Measurements from ENCODE around the gene NLGN1.

NLGN1 gene

DNA sequence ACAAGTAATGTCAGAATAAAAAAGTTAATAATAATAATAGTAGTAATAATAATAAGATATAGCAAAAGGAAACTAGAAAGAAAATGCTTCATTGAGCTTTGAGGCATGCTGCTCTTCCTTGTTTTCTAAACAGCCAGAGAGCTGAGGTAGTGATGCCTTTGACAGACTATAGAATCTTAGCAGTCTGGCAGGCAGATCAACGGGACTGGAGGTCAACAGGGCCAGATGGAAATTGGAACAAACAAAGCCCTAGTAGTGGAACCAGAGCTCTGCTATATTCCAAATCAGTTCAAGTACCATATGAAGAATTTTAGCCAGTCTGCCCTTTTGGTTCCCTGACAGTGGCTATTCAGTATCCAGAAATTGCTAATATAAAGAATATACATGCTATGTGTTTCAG, 278.6 kb downstream of the NLGN1 start:
- Histone ChIP-seq H3K27ac (ENCODE audit: low read depth, low read length) (no peak overlapping the region), H3K9ac (ENCODE audit: low read length) (no peak overlapping the region), H3K27me3 (ENCODE audit: control insufficient read depth, insufficient read depth, low read length) (no peaks in the 10 kb centered on the region), H3K4me1 (ENCODE audit: control insufficient read depth, insufficient read depth, low read length) (no peaks in the 10 kb centered on the region), H3K36me3 (ENCODE audit: control insufficient read depth, insufficient read depth, low read length) (no peaks in the 10 kb centered on the region), H3K9me3 (ENCODE audit: control insufficient read depth, insufficient read depth, low read depth, low read length) (no peaks in the 10 kb centered on the region), H3K4me3 (ENCODE audit: low read depth, low read length) (no peak overlapping the region)

DNA sequence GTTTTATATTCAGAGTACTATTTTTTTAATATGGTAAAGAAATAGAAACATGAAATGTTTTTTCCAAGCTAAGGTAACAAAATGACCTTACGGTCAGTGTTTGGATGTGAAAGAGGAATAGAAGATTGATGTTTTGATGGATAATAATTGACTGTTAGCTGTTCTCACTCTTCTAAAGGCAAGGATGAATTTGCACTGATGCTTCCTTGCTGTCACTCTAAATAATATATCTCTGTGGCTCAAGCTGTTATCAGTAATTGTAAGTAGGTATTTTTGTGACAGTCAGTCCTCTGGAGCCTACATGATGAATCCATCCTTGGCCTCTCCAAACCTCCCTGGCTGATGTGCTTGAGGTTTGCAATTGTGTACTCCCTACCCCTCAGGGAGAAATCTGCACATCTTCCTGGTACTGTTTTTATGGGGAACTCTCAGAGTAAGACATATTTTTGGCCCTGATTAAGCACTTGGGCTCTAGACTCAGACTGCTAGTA, 283.7 kb downstream of the NLGN1 start:
- H3K27ac ChIP-seq (ENCODE audit: low read depth, low read length) = no peak overlapping the region
- H3K36me3 ChIP-seq (ENCODE audit: control insufficient read depth, insufficient read depth, low read length) = no peaks in the 10 kb centered on the region
- H3K9me3 ChIP-seq (ENCODE audit: control insufficient read depth, insufficient read depth, low read depth, low read length) = no peaks in the 10 kb centered on the region
- no peak overlapping the region for H3K9ac ChIP-seq (ENCODE audit: low read length)
- peaks cover 7% of the 10 kb centered on the region; the same call in 1 of the 2 replicates for H3K4me1 ChIP-seq (ENCODE audit: control insufficient read depth, insufficient read depth, low read length)
- H3K27me3 ChIP-seq (ENCODE audit: control insufficient read depth, insufficient read depth, low read length) = no peaks in the 10 kb centered on the region
- H3K4me3 ChIP-seq (ENCODE audit: low read depth, low read length) = no peak overlapping the region

DNA sequence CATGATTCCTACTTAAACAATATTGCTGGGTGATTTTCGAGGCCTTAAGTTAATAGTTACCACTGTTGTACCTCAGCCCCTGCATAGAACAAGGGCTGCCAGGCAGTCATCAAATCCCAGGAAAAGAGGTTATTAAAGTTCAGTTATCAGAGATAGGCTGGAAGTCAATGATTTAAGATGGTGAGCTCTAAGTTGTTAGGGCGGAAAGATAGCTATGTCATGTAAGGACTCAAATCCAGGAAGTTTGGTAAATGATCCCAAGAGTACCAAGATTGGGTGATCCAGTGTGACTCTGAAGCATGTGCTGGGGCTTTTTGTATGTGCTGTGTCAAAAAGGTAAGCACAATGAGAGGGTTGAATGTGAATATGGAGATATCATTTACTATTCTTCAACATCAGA, 287.9 kb downstream of the NLGN1 start:
- no peak overlapping the region for H3K9ac ChIP-seq (ENCODE audit: low read length)
- no peaks in the 10 kb centered on the region for H3K36me3 ChIP-seq (ENCODE audit: control insufficient read depth, insufficient read depth, low read length)
- H3K27ac ChIP-seq (ENCODE audit: low read depth, low read length) = no peak overlapping the region
- H3K27me3 ChIP-seq (ENCODE audit: control insufficient read depth, insufficient read depth, low read length) = no peaks in the 10 kb centered on the region
- no peak overlapping the region for H3K4me3 ChIP-seq (ENCODE audit: low read depth, low read length)
- no peaks in the 10 kb centered on the region for H3K9me3 ChIP-seq (ENCODE audit: control insufficient read depth, insufficient read depth, low read depth, low read length)
- H3K4me1 ChIP-seq (ENCODE audit: control insufficient read depth, insufficient read depth, low read length) = peaks cover 11% of the 10 kb centered on the region

DNA sequence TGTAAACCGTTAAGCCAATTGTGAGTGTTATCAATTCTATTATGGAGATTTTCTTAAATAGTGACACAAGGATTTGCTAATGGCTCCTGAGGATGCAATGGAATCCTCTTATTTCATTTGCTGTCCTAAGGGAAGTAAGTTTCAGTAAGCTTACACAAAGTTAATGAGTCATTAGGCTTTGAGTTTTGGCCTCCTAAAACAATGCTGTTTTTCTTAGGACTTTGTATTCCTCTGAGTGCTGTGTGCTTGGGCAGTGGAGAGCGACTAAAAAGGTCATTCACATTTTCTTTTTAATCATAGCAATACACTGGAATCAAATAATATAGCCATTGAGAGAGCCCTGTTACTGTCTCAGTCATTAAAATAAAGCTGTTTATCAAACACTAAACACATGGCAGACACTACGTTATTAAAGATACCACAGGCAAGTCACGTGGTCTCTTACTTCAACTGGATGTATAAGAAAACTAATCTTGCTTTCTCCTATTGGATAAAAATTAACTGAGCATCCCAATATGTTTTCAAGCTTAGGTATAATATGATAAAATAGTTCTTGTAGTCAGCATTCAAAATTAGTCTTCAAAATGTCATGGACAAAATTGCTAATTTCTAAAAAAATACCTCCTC, 290.8 kb downstream of the NLGN1 start:
- Histone ChIP-seq H3K4me1 (ENCODE audit: control insufficient read depth, insufficient read depth, low read length) (peaks cover 10% of the 10 kb centered on the region), H3K9ac (ENCODE audit: low read length) (no peak overlapping the region), H3K27ac (ENCODE audit: low read depth, low read length) (no peak overlapping the region), H3K36me3 (ENCODE audit: control insufficient read depth, insufficient read depth, low read length) (no peaks in the 10 kb centered on the region), H3K4me3 (ENCODE audit: low read depth, low read length) (no peak overlapping the region), H3K27me3 (ENCODE audit: control insufficient read depth, insufficient read depth, low read length) (no peaks in the 10 kb centered on the region), H3K9me3 (ENCODE audit: control insufficient read depth, insufficient read depth, low read depth, low read length) (no peaks in the 10 kb centered on the region)

DNA sequence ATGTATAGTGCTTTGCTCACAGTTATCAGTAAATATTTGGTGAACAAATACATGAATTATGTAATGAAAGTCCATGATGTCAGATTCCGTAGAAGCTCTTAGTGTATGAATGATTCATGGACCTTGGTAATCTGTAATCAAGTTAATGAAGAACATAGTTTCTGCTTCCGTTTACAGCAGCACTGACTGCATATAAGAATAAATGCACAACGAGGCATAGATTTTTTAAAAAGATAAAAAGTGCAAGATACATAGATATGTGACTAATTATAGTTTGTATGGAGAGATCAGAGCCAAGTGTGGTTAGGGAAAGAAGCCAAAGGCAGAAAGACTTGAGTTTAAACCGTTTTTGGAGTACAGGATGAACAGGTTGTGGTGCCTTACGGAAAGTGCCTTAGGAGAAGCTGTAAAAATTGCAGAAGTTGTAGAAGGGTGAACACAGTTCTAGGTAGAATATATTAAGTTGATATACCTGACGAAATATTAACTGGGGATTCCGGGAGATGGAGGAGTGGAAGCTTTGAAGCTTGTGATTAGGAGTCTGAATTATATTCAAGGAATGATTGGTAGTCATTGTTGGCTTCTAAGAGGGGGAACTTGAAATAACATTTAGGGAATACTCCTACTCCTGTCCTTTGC, 293.1 kb downstream of the NLGN1 start:
- Histone ChIP-seq H3K27me3 (ENCODE audit: control insufficient read depth, insufficient read depth, low read length) (no peaks in the 10 kb centered on the region), H3K36me3 (ENCODE audit: control insufficient read depth, insufficient read depth, low read length) (no peaks in the 10 kb centered on the region), H3K9ac (ENCODE audit: low read length) (no peak overlapping the region), H3K4me3 (ENCODE audit: low read depth, low read length) (no peak overlapping the region), H3K27ac (ENCODE audit: low read depth, low read length) (no peak overlapping the region), H3K9me3 (ENCODE audit: control insufficient read depth, insufficient read depth, low read depth, low read length) (no peaks in the 10 kb centered on the region), H3K4me1 (ENCODE audit: control insufficient read depth, insufficient read depth, low read length) (peaks cover 5% of the 10 kb centered on the region; the same call in 1 of the 2 replicates)

DNA sequence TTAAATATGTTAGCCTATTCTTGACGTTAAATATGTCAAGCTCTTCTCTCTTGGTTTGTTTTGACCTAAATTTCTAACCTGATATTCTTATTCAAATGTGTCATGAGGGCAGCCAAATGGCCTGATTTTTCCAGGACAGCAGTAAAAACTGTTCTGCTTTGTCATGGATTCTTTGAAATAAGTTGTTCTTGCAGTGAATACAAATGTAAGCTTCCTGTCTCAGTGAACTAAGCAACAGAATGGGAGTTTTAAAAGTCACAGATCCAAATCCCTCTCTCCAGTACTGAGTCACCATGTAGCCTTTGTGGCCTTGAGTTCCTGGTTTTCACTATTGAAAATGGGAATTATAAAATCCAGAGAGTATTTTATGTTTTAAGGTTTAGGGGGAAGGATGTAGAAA, 301.8 kb downstream of the NLGN1 start:
- peaks cover 9% of the 10 kb centered on the region for H3K9me3 ChIP-seq (ENCODE audit: control insufficient read depth, insufficient read depth, low read depth, low read length)
- peaks cover 18% of the 10 kb centered on the region for H3K4me1 ChIP-seq (ENCODE audit: control insufficient read depth, insufficient read depth, low read length)
- no peaks in the 10 kb centered on the region for H3K36me3 ChIP-seq (ENCODE audit: control insufficient read depth, insufficient read depth, low read length)
- H3K9ac ChIP-seq (ENCODE audit: low read length) = no peak overlapping the region
- no peak overlapping the region for H3K4me3 ChIP-seq (ENCODE audit: low read depth, low read length)
- peak overlapping the region; percentile 82 for H3K27ac ChIP-seq (ENCODE audit: low read depth, low read length)
- H3K27me3 ChIP-seq (ENCODE audit: control insufficient read depth, insufficient read depth, low read length) = no peaks in the 10 kb centered on the region

DNA sequence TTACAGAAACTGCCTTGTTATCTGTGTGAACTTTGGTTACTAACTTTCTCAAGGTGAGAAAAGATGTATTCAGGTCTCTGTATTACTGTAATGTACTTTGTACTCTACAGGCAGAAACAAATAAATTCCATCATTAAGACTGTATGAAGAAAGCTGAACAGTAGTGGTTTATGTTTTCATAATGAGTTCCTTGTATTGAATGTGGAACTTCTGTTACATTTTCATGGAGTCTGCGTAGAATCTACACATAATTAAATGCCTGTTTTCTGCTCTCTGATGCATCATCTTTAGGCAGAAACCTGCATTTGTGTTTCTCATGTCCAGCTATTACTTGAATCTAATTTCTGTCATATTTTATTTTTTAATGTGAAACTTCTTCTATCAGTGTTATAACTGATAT, 302.8 kb downstream of the NLGN1 start:
- no peak overlapping the region for H3K4me3 ChIP-seq (ENCODE audit: low read depth, low read length)
- H3K4me1 ChIP-seq (ENCODE audit: control insufficient read depth, insufficient read depth, low read length) = peaks cover 18% of the 10 kb centered on the region
- H3K27ac ChIP-seq (ENCODE audit: low read depth, low read length) = 0 out of 2 replicates have a peak overlapping the region, but pooled peaks have one; percentile 60
- H3K9ac ChIP-seq (ENCODE audit: low read length) = no peak overlapping the region
- H3K27me3 ChIP-seq (ENCODE audit: control insufficient read depth, insufficient read depth, low read length) = no peaks in the 10 kb centered on the region
- H3K36me3 ChIP-seq (ENCODE audit: control insufficient read depth, insufficient read depth, low read length) = no peaks in the 10 kb centered on the region
- H3K9me3 ChIP-seq (ENCODE audit: control insufficient read depth, insufficient read depth, low read depth, low read length) = peaks cover 9% of the 10 kb centered on the region

DNA sequence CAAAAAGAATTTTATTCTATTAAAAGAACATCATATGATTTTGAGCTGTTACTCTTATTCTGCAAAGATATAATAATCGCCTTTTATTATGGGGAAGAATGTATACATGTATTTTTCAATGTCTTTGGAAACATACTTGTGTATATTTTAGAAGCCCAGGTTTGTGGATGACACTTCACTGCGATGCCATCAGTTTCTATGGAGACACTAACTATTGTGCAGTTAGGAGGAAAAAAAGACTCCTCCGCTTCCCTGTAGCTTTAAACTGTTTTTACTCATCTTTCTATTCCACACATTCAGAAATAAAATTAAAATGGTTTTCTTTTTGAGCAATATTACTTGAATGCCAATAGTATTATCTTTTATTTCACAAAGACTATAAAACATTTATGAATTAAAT, 305.0 kb downstream of the NLGN1 start:
- no peak overlapping the region for H3K9ac ChIP-seq (ENCODE audit: low read length)

DNA sequence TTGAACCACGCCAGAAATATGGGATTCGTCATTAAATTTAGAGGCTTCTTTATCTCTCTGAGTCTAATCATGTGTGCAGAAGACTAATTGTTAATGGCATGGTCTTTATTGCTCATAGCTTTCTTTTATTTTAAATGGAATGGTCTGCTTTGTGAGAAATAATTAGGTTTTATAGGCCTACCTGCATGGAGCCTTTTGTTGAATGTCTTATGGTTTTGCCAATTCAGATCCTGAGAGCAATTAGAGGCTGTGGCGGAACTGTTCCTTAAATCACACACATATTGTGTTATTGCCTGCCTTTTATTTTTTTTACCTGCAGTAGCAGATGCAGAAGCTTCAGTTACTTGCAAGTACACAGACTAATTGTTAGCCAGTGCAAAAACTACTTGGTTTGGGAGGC, 306.2 kb downstream of the NLGN1 start:
- Histone ChIP-seq H3K9me3 (ENCODE audit: control insufficient read depth, insufficient read depth, low read depth, low read length) (peaks cover 9% of the 10 kb centered on the region), H3K27me3 (ENCODE audit: control insufficient read depth, insufficient read depth, low read length) (no peaks in the 10 kb centered on the region), H3K4me3 (ENCODE audit: low read depth, low read length) (no peak overlapping the region), H3K4me1 (ENCODE audit: control insufficient read depth, insufficient read depth, low read length) (peaks cover 16% of the 10 kb centered on the region), H3K27ac (ENCODE audit: low read depth, low read length) (0 out of 2 replicates have a peak overlapping the region, but pooled peaks have one; percentile 0), H3K9ac (ENCODE audit: low read length) (no peak overlapping the region), H3K36me3 (ENCODE audit: control insufficient read depth, insufficient read depth, low read length) (no peaks in the 10 kb centered on the region)

More for the DNA sequence above, 305.0 kb downstream of the NLGN1 start:
- Histone ChIP-seq H3K4me1 (ENCODE audit: control insufficient read depth, insufficient read depth, low read length) (peaks cover 18% of the 10 kb centered on the region), H3K27ac (ENCODE audit: low read depth, low read length) (no peak overlapping the region), H3K36me3 (ENCODE audit: control insufficient read depth, insufficient read depth, low read length) (no peaks in the 10 kb centered on the region), H3K9me3 (ENCODE audit: control insufficient read depth, insufficient read depth, low read depth, low read length) (peaks cover 9% of the 10 kb centered on the region), H3K27me3 (ENCODE audit: control insufficient read depth, insufficient read depth, low read length) (no peaks in the 10 kb centered on the region), H3K4me3 (ENCODE audit: low read depth, low read length) (no peak overlapping the region)

DNA sequence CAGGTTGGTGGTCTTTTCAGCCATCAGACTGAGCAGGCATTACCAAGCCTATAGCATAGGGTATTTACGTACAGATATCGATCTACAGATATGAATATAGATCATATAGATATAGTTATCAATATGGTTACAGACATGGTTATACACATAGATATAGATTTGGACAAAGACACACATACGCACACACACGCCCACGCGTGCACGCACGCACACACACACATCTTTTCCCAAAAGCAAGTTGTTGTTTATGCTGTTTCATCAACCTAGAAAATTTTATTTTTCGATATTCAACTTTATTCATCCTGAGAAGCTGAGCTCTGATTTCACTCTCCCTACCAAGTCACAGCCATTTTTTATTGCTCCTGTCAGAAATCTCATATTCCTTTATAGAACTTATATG, 309.1 kb downstream of the NLGN1 start:
- no peaks in the 10 kb centered on the region for H3K4me1 ChIP-seq (ENCODE audit: control insufficient read depth, insufficient read depth, low read length)
- no peaks in the 10 kb centered on the region for H3K27me3 ChIP-seq (ENCODE audit: control insufficient read depth, insufficient read depth, low read length)
- H3K9me3 ChIP-seq (ENCODE audit: control insufficient read depth, insufficient read depth, low read depth, low read length) = peaks cover 2% of the 10 kb centered on the region; the same call in 1 of the 2 replicates
- no peak overlapping the region for H3K4me3 ChIP-seq (ENCODE audit: low read depth, low read length)
- no peak overlapping the region for H3K9ac ChIP-seq (ENCODE audit: low read length)
- no peak overlapping the region for H3K27ac ChIP-seq (ENCODE audit: low read depth, low read length)
- H3K36me3 ChIP-seq (ENCODE audit: control insufficient read depth, insufficient read depth, low read length) = no peaks in the 10 kb centered on the region

DNA sequence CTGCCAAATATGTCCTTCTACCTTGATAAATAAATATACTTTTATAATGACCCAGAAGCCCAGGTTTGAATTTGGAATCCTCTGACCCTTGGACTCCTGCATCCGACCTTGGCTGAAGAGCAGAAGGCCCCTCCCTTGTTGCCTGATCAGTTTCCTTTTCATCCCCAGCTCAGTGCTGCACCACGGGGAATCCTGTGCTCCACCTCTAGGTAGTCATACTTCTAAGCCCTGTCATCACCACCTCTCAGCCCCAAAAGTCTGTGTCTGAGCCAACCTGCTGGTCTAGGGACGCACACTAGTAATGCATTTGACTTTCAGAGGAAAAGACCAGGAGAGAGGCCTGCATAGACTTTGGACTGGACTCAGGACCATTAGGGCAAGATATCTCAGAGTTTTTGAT, 310.6 kb downstream of the NLGN1 start:
- Histone ChIP-seq H3K27ac (ENCODE audit: low read depth, low read length) (no peak overlapping the region), H3K36me3 (ENCODE audit: control insufficient read depth, insufficient read depth, low read length) (no peaks in the 10 kb centered on the region)

More for the DNA sequence above, 310.6 kb downstream of the NLGN1 start:
- Histone ChIP-seq H3K4me1 (ENCODE audit: control insufficient read depth, insufficient read depth, low read length) (no peaks in the 10 kb centered on the region), H3K9ac (ENCODE audit: low read length) (no peak overlapping the region), H3K27me3 (ENCODE audit: control insufficient read depth, insufficient read depth, low read length) (no peaks in the 10 kb centered on the region), H3K9me3 (ENCODE audit: control insufficient read depth, insufficient read depth, low read depth, low read length) (no peaks in the 10 kb centered on the region), H3K4me3 (ENCODE audit: low read depth, low read length) (no peak overlapping the region)

Data from HUES6 (cell line).